ENCODE measurements around the gene ZRANB3. TPM values are rescaled to one million over a fixed set of nuclear protein-coding genes. Genes with fewer than 3 reads are reported as not detected.

ZRANB3 gene
- total and polyA plus RNA-seq, 10 of the 15 experiments (the other 5 are each of a cell fraction or from before 2014, with no cell fraction given) = 5.6 to 11.4 (median 9.9) TPM

- H3K4me3 ChIP-seq = no peak overlapping the region
- CTCF ChIA-PET = no interaction called here
- WGBS (ENCODE audit: insufficient coverage, insufficient replicate concordance, low lambda C conversion rate, missing lambda C conversion rate) = 64% methylated on average over 2 of the region's 2 CpGs
- intact Hi-C loops (cut with micrococcal nuclease; ENCODE audit: unreplicated experiment) (no loop called here), in situ Hi-C loops (cut with MboI) (no loop called here)
- SMC1A ChIA-PET (ENCODE audit: uncharacterized antibody, unreplicated experiment) = no interaction called here
- peaks cover 0 to 10% of the 10 kb centered on the region in 2 experiments; a peak in 2 of 4 replicates for H3K36me3 ChIP-seq (ENCODE audit: control insufficient read depth in 2 of 2, insufficient read depth in 2 of 2, low read length in 1 of 2)
- DNase-seq (ENCODE audit: low read depth, low spot score) (no peak), FAIRE-seq (no peak), ATAC-seq (no peak)
- H2AFZ ChIP-seq (ENCODE audit: control insufficient read depth, low read depth, low read length) = no peak overlapping the region
- RAD21 ChIA-PET (ENCODE audit: unreplicated experiment) = no interaction called here
- no peaks in the 10 kb centered on the region; the same call in 1 of the 3 replicates for H3K9me3 ChIP-seq (replicated peaks; ENCODE audit: control insufficient read depth, insufficient read depth, low read length)
- no TSS peak for BruUV-seq (replicated peaks)
- H3K9ac ChIP-seq (ENCODE audit: control insufficient read depth, insufficient read depth, low read length) = no peak overlapping the region
- POLR2A ChIA-PET = interaction anchor here (1.0 kb wide), 1 partner anchor 23 kb away, joined by 3 read pairs; no protein-coding TSS in a partner anchor
- no peaks in the 10 kb centered on the region for H3K4me1 ChIP-seq (ENCODE audit: control insufficient read depth, insufficient read depth, low read length)
- no peaks in the 10 kb centered on the region for H3K27me3 ChIP-seq (replicated peaks in 1 of 2; ENCODE audit: control insufficient read depth in 2 of 2, insufficient read depth in 2 of 2, low read length in 1 of 2)
- no peaks in the 10 kb centered on the region for H3K79me2 ChIP-seq (ENCODE audit: control insufficient read depth, insufficient read depth, low read length)
- H3K4me2 ChIP-seq (ENCODE audit: control insufficient read depth, insufficient read depth) = no peak overlapping the region
- H3K27ac ChIP-seq (ENCODE audit: control insufficient read depth, insufficient read depth) = no peak overlapping the region
- no peaks in the 10 kb centered on the region for H4K20me1 ChIP-seq (ENCODE audit: control insufficient read depth, insufficient read depth)
- TF ChIP-seq ZBED1 (IDR thresholded peaks at IDR 0.05; ENCODE audit: borderline replicate concordance) (no peak), CEBPB (IDR thresholded peaks at IDR 0.05; ENCODE audit: borderline replicate concordance in 1 of 2, low read depth in 2 of 2, low read length in 2 of 2) (no peak), JUND (IDR thresholded peaks at IDR 0.05; ENCODE audit: low read depth, low read length) (no peak), BCL11A (IDR thresholded peaks at IDR 0.05; ENCODE audit: low read depth, low read length) (no peak), E2F4 (IDR thresholded peaks at IDR 0.05; ENCODE audit: low read depth, low read length) (no peak), KLF5 (IDR thresholded peaks at IDR 0.05; ENCODE audit: partially characterized antibody) (no peak), ZNF687 (IDR thresholded peaks at IDR 0.05) (no peak), LARP7 (IDR thresholded peaks at IDR 0.05) (no peak), ZNF592 (IDR thresholded peaks at IDR 0.05) (no peak)
- TF ChIP-seq, protein P1, sequence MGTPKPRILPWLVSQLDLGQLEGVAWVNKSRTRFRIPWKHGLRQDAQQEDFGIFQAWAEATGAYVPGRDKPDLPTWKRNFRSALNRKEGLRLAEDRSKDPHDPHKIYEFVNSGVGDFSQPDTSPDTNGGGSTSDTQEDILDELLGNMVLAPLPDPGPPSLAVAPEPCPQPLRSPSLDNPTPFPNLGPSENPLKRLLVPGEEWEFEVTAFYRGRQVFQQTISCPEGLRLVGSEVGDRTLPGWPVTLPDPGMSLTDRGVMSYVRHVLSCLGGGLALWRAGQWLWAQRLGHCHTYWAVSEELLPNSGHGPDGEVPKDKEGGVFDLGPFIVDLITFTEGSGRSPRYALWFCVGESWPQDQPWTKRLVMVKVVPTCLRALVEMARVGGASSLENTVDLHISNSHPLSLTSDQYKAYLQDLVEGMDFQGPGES (IDR thresholded peaks at IDR 0.05) = no peak
These were observed 436.5 kb downstream of the ZRANB3 start for GRCh38 chr2:135094508-135094907.

Data from GM12878 (cell line).